GM19324 (cell line): Measurements from ENCODE around the gene ADAM11.
"Not testable (repeated sequence)": the region's sequence is repeated elsewhere in the genome, so short reads cannot be mapped to it uniquely, and the experiment has no call there.

Source experiments
- ATAC-seq: cut with Tn5 transposase; IDR thresholded peaks from one replicate; pipeline ENCODE4 v1.9.1; 2021; ENCODE audit warnings: mild to moderate bottlenecking, moderate library complexity; ENCODE audit not compliant: unreplicated experiment, low FRiP score

Gene ADAM11

GRCh38 chr17:44758414-44759085 is at the start of gene ADAM11:
Gene ADAM11, plus strand, starts transcription at chr17:44758988. Its CDS starts 212 bp downstream, at chr17:44759200.
- no peak for ATAC-seq

DNA sequence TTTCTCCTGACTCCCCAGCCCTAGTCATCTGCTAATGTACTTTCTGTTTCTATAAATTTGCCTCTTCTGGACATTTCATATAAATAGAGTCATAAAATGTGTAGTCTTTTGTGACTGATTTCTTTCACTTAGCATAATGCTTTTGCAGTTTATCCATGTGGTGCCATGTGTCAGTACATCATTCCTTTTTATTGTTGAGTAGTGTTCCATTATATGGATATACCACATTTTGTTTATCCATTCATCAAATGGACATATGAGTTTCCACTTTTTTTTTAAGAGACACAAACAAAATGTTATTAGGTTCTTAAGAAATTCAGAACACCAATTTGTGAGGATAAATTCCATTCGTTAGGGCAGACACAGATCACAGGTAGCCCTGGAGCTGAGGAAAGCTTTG is 39.3 kb upstream of the ADAM11 start:
- no peak for ATAC-seq

DNA sequence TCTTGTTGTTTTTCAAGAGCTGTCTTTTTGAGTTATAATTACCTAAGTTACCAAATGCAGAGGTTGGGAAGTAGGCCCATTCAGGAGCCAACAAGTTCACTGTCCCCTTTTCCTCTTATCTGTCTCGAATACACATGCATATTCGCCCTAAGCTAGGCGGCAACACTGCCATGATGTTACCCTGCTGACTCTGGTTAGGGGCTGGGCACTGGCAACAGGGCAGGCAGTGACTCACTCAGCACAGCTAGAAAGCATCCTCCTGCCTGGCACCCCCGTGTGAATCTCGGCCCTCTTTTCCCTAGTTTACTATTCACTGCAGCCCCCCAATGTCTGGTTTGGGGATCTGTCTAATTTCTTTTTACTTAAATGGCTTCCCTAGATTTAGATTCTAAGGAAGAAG is 36.5 kb upstream of the ADAM11 start:
- ATAC-seq = no peak

- not testable (repeated sequence) for ATAC-seq
Observed at GRCh38 chr17:44726121-44726520, 32.7 kb upstream of the ADAM11 start.

DNA sequence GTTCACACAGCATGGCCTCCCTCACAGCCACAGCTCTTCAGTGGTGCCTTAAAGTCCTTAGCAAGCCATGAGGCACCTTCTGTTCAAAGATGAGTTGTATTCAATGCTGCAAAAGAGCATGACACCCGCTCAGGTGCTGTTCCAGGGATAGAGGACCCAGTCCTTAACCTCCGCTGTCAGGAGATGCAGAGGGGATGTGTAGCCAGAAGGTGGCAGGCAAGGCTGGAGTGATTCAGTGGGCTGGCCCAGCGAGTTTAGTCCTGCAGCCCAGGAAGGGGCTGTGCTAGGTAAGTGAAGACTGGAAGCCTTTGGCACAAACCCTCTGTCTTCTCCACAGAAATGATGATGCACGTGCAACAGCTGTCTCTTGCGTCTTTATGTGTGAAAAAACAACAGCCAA is 25.0 kb upstream of the ADAM11 start:
- ATAC-seq = no peak

DNA sequence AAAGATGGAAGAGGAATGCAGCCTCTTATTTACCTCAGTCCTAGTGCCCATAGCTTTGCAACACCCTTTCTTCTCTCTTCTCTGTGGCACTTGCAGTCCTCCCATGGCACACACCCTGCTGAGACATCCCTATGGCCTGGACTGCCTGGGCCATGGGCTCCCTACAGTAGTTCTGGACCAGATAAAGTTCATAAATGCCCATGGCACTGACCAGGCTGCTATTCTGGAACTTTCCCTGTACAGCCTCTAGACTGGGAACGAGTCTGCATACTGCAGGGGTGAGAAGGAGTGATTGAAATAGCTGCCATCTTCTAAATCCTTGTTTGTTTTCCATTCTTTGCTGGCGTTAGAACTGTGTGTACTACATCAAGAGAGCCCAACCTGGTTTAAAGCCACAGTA is 24.5 kb upstream of the ADAM11 start:
- ATAC-seq = no peak

DNA sequence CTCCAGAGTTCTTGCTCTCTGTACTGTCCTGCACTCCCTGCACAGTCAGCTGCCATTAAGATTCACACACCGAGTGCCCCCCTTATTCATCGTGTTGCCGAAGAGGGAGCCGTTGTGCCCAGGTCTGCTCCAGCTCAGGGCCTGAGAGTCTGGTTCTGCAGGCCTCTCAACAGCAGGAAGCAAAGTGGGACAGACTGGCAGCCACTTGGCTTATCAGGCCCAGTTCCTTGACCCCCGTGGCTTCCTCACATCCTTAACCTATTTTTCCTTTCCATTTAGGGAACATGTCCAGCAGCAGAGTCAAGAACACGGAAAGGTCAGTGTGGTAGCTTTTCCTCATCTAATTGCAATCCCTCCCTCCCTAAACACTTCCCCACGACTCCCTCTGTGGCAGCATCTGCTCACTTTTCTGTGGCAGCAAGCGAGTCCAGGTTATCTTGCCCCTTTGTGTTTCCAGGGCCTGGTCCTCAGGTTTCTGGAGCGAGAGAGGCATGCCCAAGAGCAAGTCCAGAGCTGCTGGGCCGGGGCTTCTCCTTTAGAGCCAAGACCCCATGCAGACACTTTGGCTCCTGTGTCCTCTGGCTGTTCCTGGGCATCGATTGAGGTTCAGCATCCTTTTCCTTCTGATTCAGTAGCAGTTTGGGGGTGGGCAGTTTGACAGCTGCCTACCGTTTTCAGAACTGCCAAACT is 22.1 kb upstream of the ADAM11 start:
- no peak for ATAC-seq

DNA sequence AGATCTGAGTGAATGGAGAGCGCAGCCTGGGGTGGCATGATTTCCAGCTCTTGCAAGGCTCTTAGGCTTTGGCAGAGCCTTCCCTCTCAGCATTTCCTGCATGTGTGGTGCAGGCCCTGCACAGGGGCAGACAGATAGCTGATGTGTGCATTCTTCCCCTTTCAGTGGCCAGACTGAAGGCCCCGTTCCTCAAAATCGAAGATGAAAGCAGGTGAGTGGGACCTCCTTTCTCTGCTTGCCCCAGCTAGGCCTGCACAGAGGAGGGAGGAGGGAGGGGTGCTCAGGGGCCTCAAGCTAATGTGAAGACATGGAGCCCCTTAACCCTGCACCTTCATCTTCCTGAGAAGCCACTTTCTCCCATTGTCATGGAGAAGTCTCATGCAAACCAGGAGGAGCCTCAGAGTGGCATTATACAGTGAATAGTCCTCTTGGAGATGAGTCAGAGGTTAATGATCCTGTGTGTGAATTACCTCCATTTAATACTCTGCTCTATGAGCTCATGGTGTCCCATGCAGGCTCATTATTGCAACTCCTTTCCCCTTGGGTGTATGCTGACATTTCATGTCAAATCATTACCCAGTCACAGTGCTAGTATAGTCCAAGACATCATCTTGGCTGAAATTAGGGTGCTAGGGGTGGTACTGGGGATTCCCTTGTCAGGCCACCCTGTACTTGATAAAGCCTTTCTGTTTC is 20.4 kb upstream of the ADAM11 start:
- no peak for ATAC-seq

- ATAC-seq = no peak
Observed at GRCh38 chr17:44741316-44741715, 17.5 kb upstream of the ADAM11 start.

DNA sequence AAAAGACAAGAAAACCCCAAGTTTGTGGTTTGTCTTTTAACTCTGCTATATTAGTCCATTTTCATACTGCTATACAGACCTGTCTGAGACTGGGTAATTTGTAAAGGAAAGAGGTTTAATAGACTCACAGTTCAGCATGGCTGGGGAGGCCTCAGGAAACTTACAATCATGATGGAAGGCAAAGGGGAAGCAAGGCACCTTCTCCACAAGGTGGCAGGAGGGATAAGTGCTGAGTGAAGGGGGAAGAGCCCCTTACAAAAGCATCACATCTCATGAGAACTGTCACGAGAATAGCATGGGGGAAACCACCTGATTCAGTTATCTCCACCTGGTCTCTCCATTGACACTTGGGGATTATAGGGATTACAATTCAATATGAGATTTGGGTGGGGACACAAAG is 13.5 kb upstream of the ADAM11 start:
- ATAC-seq = no peak

GRCh38 chr17:44745738-44746137 is 13.1 kb upstream of the ADAM11 start:
- ATAC-seq = not testable (repeated sequence)

DNA sequence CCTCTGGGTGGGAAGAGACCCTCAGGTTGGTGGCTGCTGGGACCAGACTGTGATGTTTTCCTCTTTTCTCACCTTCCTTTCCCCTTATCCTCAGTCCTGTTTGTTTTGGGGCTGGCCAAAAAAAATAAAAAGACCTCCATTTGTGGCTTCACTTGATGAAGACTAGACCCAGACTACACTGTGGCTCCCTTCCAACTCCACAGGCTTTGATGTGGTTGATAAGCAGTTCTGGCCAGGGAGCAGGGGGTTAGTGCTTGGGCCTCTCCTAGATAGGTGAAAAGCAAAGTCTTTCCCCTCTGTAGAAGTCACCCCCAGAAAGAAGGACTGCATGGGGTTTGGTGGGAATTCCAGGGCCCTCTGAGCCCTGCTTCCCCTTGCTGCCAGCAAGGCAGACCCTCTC is 11.2 kb upstream of the ADAM11 start:
- ATAC-seq = no peak

GRCh38 chr17:44749076-44749979 is 9.5 kb upstream of the ADAM11 start:
- ATAC-seq = no peak

DNA sequence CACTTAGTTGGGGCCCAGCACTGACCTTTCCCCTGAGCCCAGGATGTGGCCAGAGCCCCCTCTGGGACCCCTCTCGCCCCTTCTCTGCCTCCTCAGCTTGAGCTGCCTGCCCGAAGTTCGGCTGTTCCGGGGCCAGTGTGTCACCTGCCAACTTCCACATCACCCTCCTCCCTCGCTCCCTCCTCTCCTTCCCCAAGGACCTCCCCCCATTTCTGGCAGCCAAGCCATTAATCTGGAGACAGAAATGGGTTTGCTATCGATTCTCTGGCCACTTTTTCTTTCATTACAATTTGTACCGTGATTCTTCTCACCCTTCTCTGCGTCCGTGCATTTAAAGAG is 8.8 kb upstream of the ADAM11 start:
- no peak for ATAC-seq

- no peak for ATAC-seq
Observed at GRCh38 chr17:44751331-44751730, 7.5 kb upstream of the ADAM11 start.

DNA sequence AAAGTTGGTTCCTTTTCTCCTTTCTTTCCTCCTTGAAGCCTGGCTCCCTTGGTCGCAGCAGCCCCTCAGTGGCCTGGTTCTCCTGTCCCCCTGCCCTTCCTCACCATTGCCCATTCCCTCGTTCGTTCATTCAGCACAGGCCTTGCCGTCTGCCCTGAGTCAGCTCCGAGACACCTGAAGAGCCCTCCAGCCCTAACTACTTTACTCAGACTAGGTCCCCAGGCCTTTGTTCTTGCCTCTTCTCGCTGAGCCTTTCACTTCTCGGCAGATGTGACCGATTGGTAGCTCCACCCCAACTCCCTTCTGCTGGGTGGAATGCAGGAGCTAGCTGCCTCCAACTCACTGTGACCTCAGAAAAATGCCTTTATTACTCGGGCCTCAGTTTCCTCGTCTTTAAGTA is 7.0 kb upstream of the ADAM11 start:
- ATAC-seq = no peak

DNA sequence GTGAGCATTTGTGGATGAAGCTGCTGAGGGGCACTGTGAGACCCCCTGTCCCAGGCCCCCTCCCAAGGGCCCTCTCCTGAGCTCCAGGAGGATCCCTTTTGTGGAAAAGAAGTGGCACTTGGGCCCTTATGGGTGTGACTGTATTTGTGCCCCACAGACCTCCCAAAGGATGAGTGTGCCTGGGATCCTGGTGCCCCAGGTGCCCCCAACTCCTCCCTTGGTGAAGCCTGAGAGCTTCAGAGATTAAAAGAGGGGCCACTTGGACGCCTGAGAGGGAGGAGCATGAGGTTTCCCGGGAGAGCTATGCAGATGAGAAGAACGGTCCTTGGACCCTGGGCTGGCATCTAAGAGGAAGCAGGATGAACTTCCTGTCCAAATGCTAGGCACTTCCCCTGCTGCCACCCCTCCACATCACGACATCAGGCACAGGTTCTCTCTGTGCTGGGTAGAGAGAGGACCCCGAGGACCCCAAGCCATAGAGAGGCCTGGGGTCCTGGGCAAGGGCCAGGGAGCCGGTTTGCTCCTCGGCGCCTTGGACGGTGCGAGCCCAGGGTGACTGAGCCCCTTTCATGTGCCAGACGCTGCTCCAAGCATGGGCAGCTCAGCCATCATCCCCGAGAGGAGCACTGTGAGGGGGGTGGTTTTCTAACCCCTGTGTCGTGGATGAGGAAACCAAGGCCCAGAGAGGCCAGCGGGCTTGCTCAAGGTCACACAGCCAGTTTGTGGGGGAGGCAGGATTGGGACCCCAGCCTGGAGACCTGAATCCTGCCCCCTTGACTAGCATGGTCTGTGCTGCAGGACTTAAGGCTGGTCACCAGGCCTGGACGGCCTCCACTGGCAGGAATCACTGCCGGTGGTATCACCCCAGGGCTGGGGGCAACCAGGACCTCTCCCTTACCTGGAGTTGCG is 5.6 kb upstream of the ADAM11 start:
- ATAC-seq = no peak

DNA sequence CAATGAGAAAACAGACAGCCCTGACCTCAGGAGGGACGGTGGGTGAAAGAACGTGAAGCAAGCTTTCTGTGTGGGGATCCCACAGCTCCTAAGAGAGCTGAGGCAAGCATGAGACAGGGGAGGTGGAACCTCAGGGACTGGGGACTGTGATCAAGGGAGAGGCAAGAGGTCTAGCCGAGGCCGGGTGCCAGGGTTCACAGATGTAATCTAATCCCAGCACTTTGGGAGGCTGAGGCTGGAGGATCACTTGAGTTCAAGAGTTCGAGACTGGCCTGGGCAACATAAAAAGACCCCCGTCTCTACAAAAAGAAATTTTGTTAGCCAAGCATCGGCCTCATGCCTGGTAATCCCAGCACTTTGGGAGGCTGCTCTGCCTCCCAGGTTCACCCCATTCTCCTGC is 4.5 kb upstream of the ADAM11 start:
- no peak for ATAC-seq

DNA sequence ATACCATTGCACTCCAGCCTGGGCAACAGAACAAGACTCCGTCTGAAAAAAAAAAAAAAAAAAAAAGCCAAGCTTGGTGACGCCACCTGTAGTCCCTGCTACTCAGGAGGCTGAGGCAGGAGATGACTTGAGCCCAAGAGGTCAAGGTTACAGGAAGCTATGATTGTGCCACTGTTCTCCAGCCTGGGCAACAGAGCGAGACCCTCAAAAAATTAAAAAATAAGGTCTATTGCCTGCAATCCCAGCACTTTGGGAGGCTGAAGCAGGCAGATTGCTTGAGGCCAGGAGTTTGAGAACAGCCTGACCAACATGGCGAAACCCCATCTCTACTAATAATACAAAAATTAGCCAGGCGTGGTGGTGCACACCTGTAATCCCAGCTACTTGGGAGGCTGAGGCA is 3.6 kb upstream of the ADAM11 start:
- not testable (repeated sequence) for ATAC-seq
